Hepatic stellate cell (primary cell): Measurements from ENCODE around the gene BAIAP2L2.

Source experiments
- DNase-seq: peaks from one replicate; pipeline ENCODE4 v3.0.0; 2011; ENCODE audit warnings: low spot score

BAIAP2L2 gene

GRCh38 chr22:38068641-38069371 lies 41.7 kb downstream of the BAIAP2L2 start:
- no peak for DNase-seq

GRCh38 chr22:38067761-38068360 lies 42.6 kb downstream of the BAIAP2L2 start:
- no peak for DNase-seq

GRCh38 chr22:38067028-38067415 lies 43.5 kb downstream of the BAIAP2L2 start:
- DNase-seq: no peak

DNA sequence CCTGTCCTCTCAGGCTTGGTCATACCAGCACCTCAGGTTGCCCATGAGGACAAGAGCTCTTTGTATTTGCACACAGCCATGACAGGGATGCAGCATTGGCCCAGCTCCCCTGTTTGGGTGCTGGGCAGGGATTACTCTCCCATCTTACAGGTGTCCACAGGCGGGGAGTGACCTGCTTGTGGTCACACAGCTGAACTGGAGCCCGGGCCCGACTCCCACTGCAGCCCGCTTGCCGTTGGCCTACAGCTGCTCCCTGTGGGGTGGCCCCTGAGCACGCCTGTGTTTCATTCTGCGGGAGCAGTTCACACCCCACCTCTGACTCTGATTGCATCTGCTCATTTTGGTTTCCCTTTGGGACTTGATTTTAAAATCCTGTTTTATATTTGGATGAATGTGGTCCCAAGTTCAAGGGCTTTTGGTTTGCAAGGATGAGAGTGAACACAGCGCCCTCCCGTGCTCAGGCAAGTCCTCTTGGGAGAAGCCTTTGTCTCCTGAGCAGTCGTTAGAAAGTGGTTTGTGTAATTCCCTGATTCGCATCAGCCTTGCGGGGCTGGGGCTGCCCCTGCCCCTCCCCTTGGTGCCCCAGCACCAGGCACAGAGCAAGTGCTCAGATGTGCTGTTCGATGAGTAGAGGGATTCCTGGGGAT lies 44.0 kb downstream of the BAIAP2L2 start:
- no peak for DNase-seq

DNA sequence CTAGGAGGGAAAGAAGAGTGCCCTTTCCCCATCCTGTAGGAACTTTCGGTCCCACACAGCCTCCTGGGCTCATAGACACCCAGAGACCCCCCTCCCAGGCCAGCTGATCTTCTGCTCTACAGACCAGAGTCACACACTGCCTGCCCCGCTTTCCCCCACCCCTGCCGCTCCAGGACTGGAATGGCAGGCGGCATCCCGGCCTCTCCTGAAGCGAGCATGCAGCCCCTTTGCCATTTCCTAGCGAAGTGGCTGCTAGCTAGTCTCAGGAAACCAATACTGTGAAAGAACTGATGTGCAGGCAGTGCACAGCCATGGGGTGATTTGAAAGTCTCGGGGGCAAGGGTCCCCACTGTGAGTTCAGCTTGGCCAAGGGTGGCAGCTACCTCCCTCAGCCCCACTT lies 44.9 kb downstream of the BAIAP2L2 start:
- DNase-seq: no peak

GRCh38 chr22:38062791-38063190 lies 47.7 kb downstream of the BAIAP2L2 start:
- DNase-seq: no peak

DNA sequence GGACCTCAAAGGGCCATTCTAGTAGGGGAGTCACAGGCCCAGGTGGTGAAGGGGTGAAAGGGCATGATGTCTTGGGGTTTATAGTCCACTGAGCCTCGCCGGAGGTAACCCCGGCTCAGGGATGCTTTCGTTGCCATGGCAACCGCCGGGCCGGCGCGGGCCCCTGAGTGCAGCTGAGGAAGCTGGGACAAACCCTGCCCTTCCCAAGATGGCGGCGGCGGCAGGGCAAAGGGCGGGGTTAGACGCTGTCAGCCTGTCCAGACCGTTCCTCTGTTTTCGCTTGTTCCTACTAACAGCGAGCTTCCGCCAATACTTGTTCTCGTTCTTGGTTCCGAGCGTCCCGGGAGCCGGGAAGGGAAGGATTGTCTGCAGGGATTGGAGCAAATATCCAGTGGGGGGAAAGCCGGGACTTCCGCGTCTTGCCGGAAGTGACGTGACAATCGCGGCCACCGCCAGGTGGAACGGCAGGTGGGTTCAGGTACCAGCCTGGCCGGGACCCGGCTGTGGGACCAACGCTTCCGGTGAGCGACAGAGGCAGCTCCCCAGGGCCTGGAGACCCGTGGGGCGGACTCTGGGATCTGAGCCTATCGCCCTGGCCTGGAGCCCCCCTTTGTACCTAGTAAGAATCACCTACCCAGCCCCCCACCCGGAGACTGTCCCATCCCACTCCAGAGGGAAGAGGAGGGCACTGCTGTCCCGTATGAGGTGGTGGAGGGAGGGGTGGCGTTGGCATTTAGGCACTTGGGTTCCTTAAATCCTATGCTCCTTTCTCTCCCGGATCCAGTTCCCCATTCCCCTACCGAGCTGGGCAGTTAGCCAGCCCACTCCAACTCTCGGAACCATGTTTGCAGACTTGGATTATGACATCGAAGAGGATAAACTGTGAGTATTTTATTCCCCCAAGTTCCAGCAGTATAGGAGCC lies 53.3 kb downstream of the BAIAP2L2 start, which contains the start of gene PICK1:
PICK1 (plus strand) TSS at position 436 of the 923 bp plus-strand sequence; CDS start at position 842, 406 bp downstream.
- peak; percentile 99 for DNase-seq

DNA sequence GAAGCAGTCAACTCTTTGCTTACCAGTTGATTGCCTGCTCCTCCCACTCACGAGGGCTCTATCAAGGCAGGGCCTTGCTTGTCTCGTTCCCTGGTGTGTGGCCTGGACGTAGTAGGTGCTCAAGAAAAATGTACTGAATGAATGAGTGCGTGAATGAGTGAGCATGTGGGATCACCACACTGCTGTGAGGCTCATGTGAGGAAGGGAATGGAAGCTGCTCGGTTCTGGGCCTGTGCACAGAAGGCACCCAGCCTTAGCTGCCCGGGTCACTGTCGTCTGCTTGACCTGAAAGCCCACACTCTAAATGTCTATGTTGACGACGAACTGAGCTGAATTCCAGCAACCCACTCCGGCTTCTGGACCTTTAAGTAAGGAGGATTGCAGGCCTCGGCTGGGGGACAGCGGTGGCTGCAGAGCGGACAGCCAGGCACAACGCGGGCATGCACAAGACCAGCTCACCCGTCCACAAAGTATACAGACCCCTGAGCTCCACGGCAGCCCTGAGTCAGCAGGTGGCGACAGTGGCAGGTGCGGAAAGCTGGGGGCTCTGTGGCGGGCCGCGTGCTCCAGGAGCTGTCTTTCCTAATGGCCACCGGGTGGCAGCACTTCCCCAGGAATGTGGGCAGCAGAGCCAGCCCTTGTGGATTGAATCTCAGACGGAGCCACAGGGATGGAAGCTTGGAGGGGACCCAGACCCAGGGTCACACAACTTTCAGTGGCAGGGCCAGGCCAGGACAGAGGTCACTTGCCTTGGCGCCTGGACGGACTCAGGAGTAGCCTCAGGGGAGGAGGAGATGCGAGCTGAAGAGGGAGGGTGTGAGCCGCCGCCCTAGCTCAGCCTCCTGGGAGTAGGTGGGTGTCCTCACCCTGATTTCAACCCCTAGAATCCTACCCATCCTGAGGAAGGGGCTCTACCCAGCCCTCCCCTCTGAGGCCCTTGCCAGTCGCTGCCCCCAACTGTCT lies 58.3 kb downstream of the BAIAP2L2 start:
- peak; percentile 90 for DNase-seq

GRCh38 chr22:38051261-38051660 lies 59.2 kb downstream of the BAIAP2L2 start:
- no peak for DNase-seq

DNA sequence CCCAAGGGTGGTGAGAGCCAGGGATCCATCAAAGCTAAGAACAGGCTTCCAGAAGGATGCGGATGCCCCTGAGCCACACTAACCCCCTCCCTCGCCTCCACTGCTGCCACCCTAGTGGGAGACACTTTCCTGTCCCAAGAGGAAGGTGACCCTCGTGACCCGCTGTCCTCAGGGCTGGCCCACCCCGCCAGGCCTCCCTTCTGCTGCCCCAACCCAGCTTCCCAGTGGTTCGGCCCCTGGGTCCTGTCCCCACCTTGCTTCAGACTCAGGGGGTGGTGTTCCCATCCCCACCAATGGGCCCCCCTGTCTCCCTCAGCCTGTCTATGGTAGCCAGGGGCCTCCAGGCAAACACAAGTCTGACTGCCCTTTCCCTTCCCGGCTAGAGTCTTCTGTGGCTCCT lies 59.8 kb downstream of the BAIAP2L2 start:
- no peak for DNase-seq

GRCh38 chr22:38049812-38050619 lies 60.5 kb downstream of the BAIAP2L2 start:
- no peak for DNase-seq

- no peak for DNase-seq
Observed at GRCh38 chr22:38046070-38046748, 64.3 kb downstream of the BAIAP2L2 start.

DNA sequence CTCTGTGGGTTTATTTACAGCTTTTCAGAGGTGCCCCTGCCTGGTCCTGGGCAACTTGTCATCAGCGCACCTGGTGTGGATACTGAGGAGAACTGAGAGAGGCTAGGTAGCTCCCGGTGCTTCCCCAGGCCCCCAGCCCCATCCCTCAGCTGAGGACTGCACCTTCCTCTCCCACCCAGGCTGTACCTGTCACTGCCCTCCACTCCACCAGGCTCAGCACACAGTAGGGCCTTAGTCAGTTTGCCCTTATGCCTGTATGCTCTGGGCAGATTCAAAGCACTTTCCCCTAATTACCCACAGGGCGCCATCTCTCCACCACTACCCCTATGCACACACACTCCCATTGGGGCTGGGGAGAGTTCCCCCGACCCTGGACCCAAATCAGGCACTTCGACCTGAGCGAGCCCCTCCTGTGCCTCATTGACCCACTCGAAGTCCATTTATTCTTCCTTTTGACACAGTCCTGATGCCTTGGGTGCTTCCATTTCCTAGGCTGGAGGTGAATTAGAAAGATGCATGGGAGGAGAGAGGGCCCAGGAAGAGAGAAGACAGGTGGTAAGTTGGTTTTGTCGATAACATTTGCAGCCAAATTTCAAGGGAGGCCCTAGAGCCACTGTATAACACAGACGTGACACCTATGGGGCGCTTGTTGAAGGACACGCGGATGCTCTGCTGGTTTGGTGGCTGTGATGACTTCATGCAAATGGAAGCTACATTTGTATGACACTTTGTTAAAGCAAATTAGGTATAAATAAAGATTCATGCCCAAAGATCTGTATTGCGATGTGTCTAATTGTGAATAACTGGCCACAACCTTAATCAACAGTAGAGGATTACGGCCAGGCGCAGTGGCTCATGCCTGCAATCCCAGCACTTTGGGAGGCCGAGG lies 67.1 kb downstream of the BAIAP2L2 start:
- DNase-seq: no peak

DNA sequence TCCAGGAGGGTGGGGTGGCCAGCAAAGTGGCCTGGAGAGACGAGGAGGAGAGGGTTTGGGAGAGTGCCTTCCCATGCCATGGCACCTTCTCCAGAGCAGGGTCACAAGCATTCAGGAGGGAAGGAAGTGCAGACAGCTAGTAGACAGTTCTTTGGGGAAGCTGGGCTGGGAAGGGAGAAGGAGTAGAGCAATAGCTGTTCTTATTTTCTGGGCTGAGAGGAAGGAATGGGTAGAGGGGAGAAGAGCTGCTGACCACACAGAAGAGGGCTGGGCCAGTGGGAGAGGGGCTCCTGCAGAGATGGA lies 68.0 kb downstream of the BAIAP2L2 start:
- no peak for DNase-seq

GRCh38 chr22:38041760-38042487 lies 68.6 kb downstream of the BAIAP2L2 start:
- no peak for DNase-seq

GRCh38 chr22:38040953-38041759 lies 69.3 kb downstream of the BAIAP2L2 start:
- no peak for DNase-seq
